GM23338 (cell line): ENCODE data around the gene NOL9. TPM values are rescaled to one million over a fixed set of nuclear protein-coding genes. Genes with fewer than 3 reads are reported as not detected.

Experiments
- ATAC-seq: fragments of 200-7000 bp; cut with Tn5 transposase; 3 replicates; pipeline ENCODE4 v1.9.1; 2020
- DNase-seq: peaks from one replicate; pipeline ENCODE4 v3.0.0-alpha.2; 2015; ENCODE audit warnings: low spot score
- H2AFZ ChIP-seq: fragments of 200-600 bp; sonication (generic); 2 replicates; pipeline ENCODE4 v1.8.0; 2016; ENCODE audit warnings: antibody characterized with exemption, mild to moderate bottlenecking, moderate library complexity
- H3F3A ChIP-seq: fragments of 200-600 bp; sonication (generic); replicated peaks from 2 replicates; pipeline ENCODE4 v1.8.0; 2017; ENCODE audit warnings: antibody characterized with exemption, mixed run types, low read depth
- H3K27ac ChIP-seq: fragments of 200-600 bp; sonication (generic); 2 replicates; pipeline ENCODE4 v1.6.1; 2016; ENCODE audit warnings: low read depth
- H3K27me3 ChIP-seq: fragments of 200-600 bp; sonication (generic); 2 replicates; pipeline ENCODE4 v1.8.0; 2016; ENCODE audit warnings: mild to moderate bottlenecking, mixed run types, moderate library complexity; ENCODE audit not compliant: insufficient read depth
- H3K36me3 ChIP-seq: fragments of 200-600 bp; sonication (generic); 2 replicates; pipeline ENCODE4 v1.8.0; 2016; ENCODE audit warnings: mild to moderate bottlenecking; ENCODE audit not compliant: insufficient read depth
- H3K4me1 ChIP-seq: fragments of 200-600 bp; sonication (generic); 2 replicates; pipeline ENCODE4 v1.8.0; 2016; ENCODE audit warnings: mild to moderate bottlenecking, moderate library complexity; ENCODE audit not compliant: insufficient read depth
- H3K4me2 ChIP-seq: fragments of 200-600 bp; sonication (generic); 2 replicates; pipeline ENCODE4 v1.7.1; 2017; ENCODE audit warnings: mixed run types
- H3K4me3 ChIP-seq: fragments of 200-600 bp; sonication (generic); 2 replicates; pipeline ENCODE4 v1.6.1; 2016; ENCODE audit warnings: mixed run types
- H3K79me2 ChIP-seq: fragments of 200-600 bp; sonication (generic); replicated peaks from 2 replicates; pipeline ENCODE4 v1.8.0; 2017; ENCODE audit warnings: mild to moderate bottlenecking; ENCODE audit not compliant: insufficient read depth
- H3K9me2 ChIP-seq: fragments of 200-600 bp; sonication (generic); 2 replicates; pipeline ENCODE4 v1.8.0; 2017; ENCODE audit not compliant: insufficient read depth
- H4K20me1 ChIP-seq: fragments of 200-600 bp; sonication (generic); replicated peaks from 2 replicates; pipeline ENCODE4 v1.8.0; 2017; ENCODE audit warnings: mild to moderate bottlenecking; ENCODE audit not compliant: insufficient read depth
- H3K27ac Mint-ChIP-seq: 2 replicates; pipeline ENCODE4 v1.8.0; 2020; ENCODE audit warnings: inconsistent platforms, mild to moderate bottlenecking, moderate library complexity, mixed read lengths
- H3K27me3 Mint-ChIP-seq: 3 replicates; pipeline ENCODE4 v1.8.0; 2022; ENCODE audit warnings: low read depth, mild to moderate bottlenecking, moderate library complexity, mixed read lengths, inconsistent platforms; ENCODE audit not compliant: insufficient read depth, poor library complexity
- H3K36me3 Mint-ChIP-seq: 3 replicates; pipeline ENCODE4 v1.8.0; 2021; ENCODE audit warnings: low read depth, mild to moderate bottlenecking, inconsistent platforms, moderate library complexity, mixed read lengths
- H3K4me1 Mint-ChIP-seq: 3 replicates; pipeline ENCODE4 v1.8.0; 2020; ENCODE audit warnings: mild to moderate bottlenecking, inconsistent platforms, mixed read lengths
- H3K4me3 Mint-ChIP-seq: 3 replicates; pipeline ENCODE4 v1.8.0; 2021; ENCODE audit warnings: moderate library complexity, mild to moderate bottlenecking, inconsistent platforms, mixed read lengths
- H3K9me3 Mint-ChIP-seq: 3 replicates; pipeline ENCODE4 v1.8.0; 2020; ENCODE audit warnings: moderate library complexity, mild to moderate bottlenecking, inconsistent platforms, mixed read lengths
- CREB1 ChIP-seq: fragments of 250-450 bp; sonication (Bioruptor Pico); IDR thresholded peaks from 2 replicates; pipeline ENCODE4 v1.5.0; 2020; ENCODE audit warnings: low read depth, mild to moderate bottlenecking, moderate library complexity
- EZH2 ChIP-seq: fragments of 200-600 bp; sonication (generic); IDR thresholded peaks from one replicate; pipeline ENCODE4 v1.8.0; 2017; ENCODE audit warnings: antibody characterized with exemption, mild to moderate bottlenecking, low read depth; ENCODE audit not compliant: unreplicated experiment
- STAT1 ChIP-seq: IDR thresholded peaks from one replicate; pipeline ENCODE4 v1.6.1; 2016; ENCODE audit warnings: antibody characterized with exemption; ENCODE audit not compliant: unreplicated experiment
- polyA plus RNA-seq: library from polyadenylated mRNA; unstranded; fragments of >200 nt; fragmentation: Nextera tagmentation; extraction: Ambion mirVana; gene quantifications from 2 replicates; pipeline ENCODE4 v1.2.1, GENCODE V29; 2016
- total RNA-seq: library from RNA; depleted of rRNA; stranded (reverse); fragments of >200 nt; shearing (Covaris generic); gene quantifications from 2 replicates; pipeline ENCODE4 v1.2.3, GENCODE V29; 2014
- TF ChIP-seq, protein P1 (sequence below): fragments of 250-450 bp; sonication (Bioruptor Pico); IDR thresholded peaks from 2 replicates; pipeline ENCODE4 v1.5.0; 2020; ENCODE audit warnings: mild to moderate bottlenecking, moderate library complexity

NOL9 gene
- total and polyA plus RNA-seq, 2 experiments from 2014 or later: 13.2 to 48.5 TPM

DNA sequence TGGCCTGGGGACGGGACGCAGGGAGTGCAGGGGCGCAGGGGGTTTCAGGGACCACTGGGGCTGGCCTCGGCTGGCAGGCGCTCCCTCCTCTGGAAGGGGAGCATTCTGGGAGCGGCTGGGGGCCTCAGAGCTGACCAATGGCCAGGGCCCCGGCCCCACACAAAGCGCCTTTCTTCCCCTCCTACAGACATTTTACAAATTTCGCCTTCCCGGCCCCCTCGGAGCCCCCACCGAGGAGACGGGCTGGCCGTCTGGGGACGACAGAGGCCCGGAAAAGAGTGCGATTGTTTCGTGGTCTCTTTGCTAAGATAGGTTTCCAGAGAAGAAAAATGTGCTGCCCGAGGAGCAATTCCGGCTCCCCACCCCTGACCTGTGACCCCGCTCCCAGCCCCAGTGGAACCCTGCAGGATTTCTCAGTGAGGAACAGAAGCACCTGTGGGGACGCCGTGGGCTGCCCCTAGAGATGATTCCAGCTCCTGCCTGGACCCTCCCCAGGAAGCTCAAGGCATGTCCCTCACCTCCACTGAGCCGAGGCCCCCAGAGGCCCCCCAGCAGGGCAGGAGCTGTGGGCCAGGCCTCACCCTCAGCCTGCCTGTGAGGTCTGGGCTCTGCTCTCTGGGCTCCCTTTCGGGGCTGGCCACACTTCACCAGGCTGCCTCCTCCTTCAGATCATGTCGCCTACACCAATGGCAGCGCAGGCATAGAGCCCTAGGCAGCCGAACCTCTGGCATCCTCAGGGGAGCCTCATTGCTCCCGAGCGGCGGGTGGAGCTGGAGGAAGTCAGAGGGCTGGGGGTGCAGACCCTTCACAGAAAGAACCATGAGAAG is 47.9 kb downstream of the NOL9 start:
- Histone ChIP-seq H3K4me3 (no peak overlapping the region), H4K20me1 (no peaks in the 10 kb centered on the region), H3K27ac (no peak overlapping the region), H3K4me2 (no peak overlapping the region), H3K4me1 (no peaks in the 10 kb centered on the region), H2AFZ (no peak overlapping the region), H3K27me3 (no peaks in the 10 kb centered on the region), H3K9me2 (no peaks in the 10 kb centered on the region), H3F3A (no peaks in the 10 kb centered on the region), H3K79me2 (no peaks in the 10 kb centered on the region), H3K36me3 (no peaks in the 10 kb centered on the region)
- H3K4me1 Mint-ChIP-seq: 0 out of 3 replicates have a peak, but pooled peaks cover 3% of the 10 kb centered on the region
- ATAC-seq: peak; percentile 11; the same call in 2 of the 3 replicates
- H3K27me3 Mint-ChIP-seq: peaks cover 4% of the 10 kb centered on the region
- H3K4me3 Mint-ChIP-seq: no peak overlapping the region
- no peaks in the 10 kb centered on the region for H3K36me3 Mint-ChIP-seq
- no peak overlapping the region for H3K27ac Mint-ChIP-seq
- no peak for TF ChIP-seq EZH2
- TF ChIP-seq STAT1: no peak
- TF ChIP-seq, protein P1, sequence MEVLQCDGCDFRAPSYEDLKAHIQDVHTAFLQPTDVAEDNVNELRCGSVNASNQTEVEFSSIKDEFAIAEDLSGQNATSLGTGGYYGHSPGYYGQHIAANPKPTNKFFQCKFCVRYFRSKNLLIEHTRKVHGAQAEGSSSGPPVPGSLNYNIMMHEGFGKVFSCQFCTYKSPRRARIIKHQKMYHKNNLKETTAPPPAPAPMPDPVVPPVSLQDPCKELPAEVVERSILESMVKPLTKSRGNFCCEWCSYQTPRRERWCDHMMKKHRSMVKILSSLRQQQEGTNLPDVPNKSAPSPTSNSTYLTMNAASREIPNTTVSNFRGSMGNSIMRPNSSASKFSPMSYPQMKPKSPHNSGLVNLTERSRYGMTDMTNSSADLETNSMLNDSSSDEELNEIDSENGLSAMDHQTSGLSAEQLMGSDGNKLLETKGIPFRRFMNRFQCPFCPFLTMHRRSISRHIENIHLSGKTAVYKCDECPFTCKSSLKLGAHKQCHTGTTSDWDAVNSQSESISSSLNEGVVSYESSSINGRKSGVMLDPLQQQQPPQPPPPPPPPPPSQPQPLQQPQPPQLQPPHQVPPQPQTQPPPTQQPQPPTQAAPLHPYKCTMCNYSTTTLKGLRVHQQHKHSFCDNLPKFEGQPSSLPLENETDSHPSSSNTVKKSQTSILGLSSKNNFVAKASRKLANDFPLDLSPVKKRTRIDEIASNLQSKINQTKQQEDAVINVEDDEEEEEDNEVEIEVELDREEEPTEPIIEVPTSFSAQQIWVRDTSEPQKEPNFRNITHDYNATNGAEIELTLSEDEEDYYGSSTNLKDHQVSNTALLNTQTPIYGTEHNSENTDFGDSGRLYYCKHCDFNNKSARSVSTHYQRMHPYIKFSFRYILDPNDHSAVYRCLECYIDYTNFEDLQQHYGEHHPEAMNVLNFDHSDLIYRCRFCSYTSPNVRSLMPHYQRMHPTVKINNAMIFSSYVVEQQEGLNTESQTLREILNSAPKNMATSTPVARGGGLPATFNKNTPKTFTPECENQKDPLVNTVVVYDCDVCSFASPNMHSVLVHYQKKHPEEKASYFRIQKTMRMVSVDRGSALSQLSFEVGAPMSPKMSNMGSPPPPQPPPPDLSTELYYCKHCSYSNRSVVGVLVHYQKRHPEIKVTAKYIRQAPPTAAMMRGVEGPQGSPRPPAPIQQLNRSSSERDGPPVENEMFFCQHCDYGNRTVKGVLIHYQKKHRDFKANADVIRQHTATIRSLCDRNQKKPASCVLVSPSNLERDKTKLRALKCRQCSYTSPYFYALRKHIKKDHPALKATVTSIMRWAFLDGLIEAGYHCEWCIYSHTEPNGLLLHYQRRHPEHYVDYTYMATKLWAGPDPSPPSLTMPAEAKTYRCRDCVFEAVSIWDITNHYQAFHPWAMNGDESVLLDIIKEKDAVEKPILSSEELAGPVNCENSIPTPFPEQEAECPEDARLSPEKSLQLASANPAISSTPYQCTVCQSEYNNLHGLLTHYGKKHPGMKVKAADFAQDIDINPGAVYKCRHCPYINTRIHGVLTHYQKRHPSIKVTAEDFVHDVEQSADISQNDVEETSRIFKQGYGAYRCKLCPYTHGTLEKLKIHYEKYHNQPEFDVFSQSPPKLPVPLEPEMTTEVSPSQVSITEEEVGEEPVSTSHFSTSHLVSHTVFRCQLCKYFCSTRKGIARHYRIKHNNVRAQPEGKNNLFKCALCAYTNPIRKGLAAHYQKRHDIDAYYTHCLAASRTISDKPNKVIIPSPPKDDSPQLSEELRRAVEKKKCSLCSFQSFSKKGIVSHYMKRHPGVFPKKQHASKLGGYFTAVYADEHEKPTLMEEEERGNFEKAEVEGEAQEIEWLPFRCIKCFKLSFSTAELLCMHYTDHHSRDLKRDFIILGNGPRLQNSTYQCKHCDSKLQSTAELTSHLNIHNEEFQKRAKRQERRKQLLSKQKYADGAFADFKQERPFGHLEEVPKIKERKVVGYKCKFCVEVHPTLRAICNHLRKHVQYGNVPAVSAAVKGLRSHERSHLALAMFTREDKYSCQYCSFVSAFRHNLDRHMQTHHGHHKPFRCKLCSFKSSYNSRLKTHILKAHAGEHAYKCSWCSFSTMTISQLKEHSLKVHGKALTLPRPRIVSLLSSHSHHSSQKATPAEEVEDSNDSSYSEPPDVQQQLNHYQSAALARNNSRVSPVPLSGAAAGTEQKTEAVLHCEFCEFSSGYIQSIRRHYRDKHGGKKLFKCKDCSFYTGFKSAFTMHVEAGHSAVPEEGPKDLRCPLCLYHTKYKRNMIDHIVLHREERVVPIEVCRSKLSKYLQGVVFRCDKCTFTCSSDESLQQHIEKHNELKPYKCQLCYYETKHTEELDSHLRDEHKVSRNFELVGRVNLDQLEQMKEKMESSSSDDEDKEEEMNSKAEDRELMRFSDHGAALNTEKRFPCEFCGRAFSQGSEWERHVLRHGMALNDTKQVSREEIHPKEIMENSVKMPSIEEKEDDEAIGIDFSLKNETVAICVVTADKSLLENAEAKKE (CRISPR knock-in tag): no peak
- TF ChIP-seq CREB1 (CRISPR knock-in tag): no peak
- DNase-seq: no peak
- H3K9me3 Mint-ChIP-seq: no peaks in the 10 kb centered on the region
